Measurements from ENCODE around the gene TSPAN9.

TSPAN9 gene

GRCh38 chr12:3141339-3142321 lies 64.5 kb downstream of the TSPAN9 start:
- DNase-seq (ENCODE audit: low spot score) = no peak

GRCh38 chr12:3142386-3142785 lies 65.2 kb downstream of the TSPAN9 start:
- no peak for DNase-seq (ENCODE audit: low spot score)

- DNase-seq (ENCODE audit: low spot score) = no peak
These were observed 67.3 kb downstream of the TSPAN9 start for GRCh38 chr12:3144495-3144894.

GRCh38 chr12:3145033-3145432 lies 67.9 kb downstream of the TSPAN9 start:
- DNase-seq (ENCODE audit: low spot score) = no peak

GRCh38 chr12:3145546-3146310 lies 68.5 kb downstream of the TSPAN9 start:
- DNase-seq (ENCODE audit: low spot score) = no peak

GRCh38 chr12:3147260-3147659 lies 70.1 kb downstream of the TSPAN9 start:
- DNase-seq (ENCODE audit: low spot score) = no peak

- no peak for DNase-seq (ENCODE audit: low spot score)
These were observed 71.3 kb downstream of the TSPAN9 start for GRCh38 chr12:3148366-3149000.

GRCh38 chr12:3149515-3150307 lies 72.5 kb downstream of the TSPAN9 start:
- no peak for DNase-seq (ENCODE audit: low spot score)

- DNase-seq (ENCODE audit: low spot score) = no peak
These were observed 73.1 kb downstream of the TSPAN9 start for GRCh38 chr12:3150308-3150670.

- no peak for DNase-seq (ENCODE audit: low spot score)
These were observed 74.0 kb downstream of the TSPAN9 start for GRCh38 chr12:3150931-3151835.

- DNase-seq (ENCODE audit: low spot score) = no peak
These were observed 74.9 kb downstream of the TSPAN9 start for GRCh38 chr12:3152011-3152511.

- DNase-seq (ENCODE audit: low spot score) = no peak
These were observed 75.7 kb downstream of the TSPAN9 start for GRCh38 chr12:3152892-3153291.

- no peak for DNase-seq (ENCODE audit: low spot score)
These were observed 76.8 kb downstream of the TSPAN9 start for GRCh38 chr12:3154006-3154405.

- DNase-seq (ENCODE audit: low spot score) = no peak
These were observed 78.7 kb downstream of the TSPAN9 start for GRCh38 chr12:3155702-3156370.

- no peak for DNase-seq (ENCODE audit: low spot score)
These were observed 80.6 kb downstream of the TSPAN9 start for GRCh38 chr12:3157581-3158323.

GRCh38 chr12:3158851-3159465 lies 81.8 kb downstream of the TSPAN9 start:
- DNase-seq (ENCODE audit: low spot score) = no peak

- DNase-seq (ENCODE audit: low spot score) = no peak
These were observed 82.9 kb downstream of the TSPAN9 start for GRCh38 chr12:3160081-3160480.

- DNase-seq (ENCODE audit: low spot score) = no peak
These were observed 84.7 kb downstream of the TSPAN9 start for GRCh38 chr12:3161861-3162260.
